HepG2 (cell line): ENCODE data around the gene ATP6V0D1. TPM values are rescaled to one million over a fixed set of nuclear protein-coding genes. Genes with fewer than 3 reads are reported as not detected.

Experiments used
- ATAC-seq: fragments of 200-7000 bp; cut with Tn5 transposase; 3 replicates; pipeline ENCODE4 v1.9.1; 2020; ENCODE audit warnings: mild to moderate bottlenecking, moderate library complexity
- BruUV-seq: library from RNA; stranded (reverse); fragments of 400-500 nt; replicated peaks from 2 replicates; lab custom pipeline; 2021; lab: Mats Ljungman, UMichigan
- CTCF ChIA-PET: fragments of 300-600 bp; formaldehyde crosslinking; extraction: SDS; loops from one replicate; lab custom pipeline; 2021; ENCODE audit warnings: low total read pairs, inconsistent platforms, low intra/inter-chr PET ratio; lab: Yijun Ruan, JAX
- POLR2A ChIA-PET: fragments of 350-600 bp; sonication (Branson Sonifier 250); formaldehyde crosslinking; loops from one replicate; lab custom pipeline; 2020; ENCODE audit warnings: antibody characterized with exemption, inconsistent platforms; lab: Yijun Ruan, JAX
- DNase-seq: peaks from one replicate; pipeline ENCODE4 v3.0.0-alpha.2; 2015; ENCODE audit warnings: low spot score
- FAIRE-seq: peaks from 3 replicates; lab custom pipeline; 2011; peaks lifted over from hg19 to GRCh38; lab: Jason Lieb, UNC
- H2AFZ ChIP-seq: one replicate; pipeline ENCODE4 v1.6.1; 2011; ENCODE audit warnings: low read length, inconsistent platforms
- H3K27ac ChIP-seq: fragments of 300-600 bp; 3 replicates; pipeline ENCODE4 v1.8.0; 2011; ENCODE audit warnings: mixed run types, mild to moderate bottlenecking, mixed read lengths, low read length, inconsistent platforms; ENCODE audit not compliant: insufficient read depth; ENCODE audit errors: extremely low read length
- H3K27me3 ChIP-seq, 2 experiments: fragments of 200-600 bp in 1 of 2; 2 replicates in 1 of 2; 3 replicates in 1 of 2; pipeline versions ENCODE4 v1.6.0 to v1.8.0; 2011; ENCODE audit warnings: low read length in 2 of 2, mild to moderate bottlenecking in 2 of 2, moderate library complexity in 2 of 2, inconsistent platforms in 1 of 2; ENCODE audit not compliant: insufficient read depth in 2 of 2, control insufficient read depth in 1 of 2
- H3K36me3 ChIP-seq, 2 experiments: fragments of 200-600 bp in 1 of 2; replicated peaks in 1 of 2; 2 replicates in 1 of 2; 3 replicates in 1 of 2; pipeline versions ENCODE4 v1.5.1 to v1.8.0; 2011; ENCODE audit warnings: low read length in 2 of 2, inconsistent platforms in 1 of 2; ENCODE audit not compliant: insufficient read depth in 2 of 2, control insufficient read depth in 1 of 2
- H3K4me1 ChIP-seq: 2 replicates; pipeline ENCODE4 v1.5.1; 2012; ENCODE audit warnings: low read length, inconsistent platforms; ENCODE audit not compliant: insufficient read depth
- H3K4me2 ChIP-seq: 2 replicates; pipeline ENCODE4 v1.6.0; 2011; ENCODE audit warnings: low read depth, low read length, inconsistent platforms
- H3K4me3 ChIP-seq, 3 experiments: fragments of 200-600 bp in 1 of 3; sonication (generic), shearing (Covaris generic) in 1 of 3; replicated peaks in 1 of 3; 2 replicates each; pipeline ENCODE4 v1.5.1; 2011 to 2016; ENCODE audit warnings: low read length in 3 of 3, inconsistent platforms in 2 of 3, low read depth in 2 of 3, mild to moderate bottlenecking in 2 of 3, control low read depth in 1 of 3, mixed read lengths in 1 of 3; ENCODE audit not compliant: insufficient read depth in 1 of 3
- H3K79me2 ChIP-seq: one replicate; pipeline ENCODE4 v1.6.1; 2011; ENCODE audit warnings: low read length, inconsistent platforms; ENCODE audit not compliant: insufficient read depth
- H3K9ac ChIP-seq: 2 replicates; pipeline ENCODE4 v1.6.0; 2011; ENCODE audit warnings: mild to moderate bottlenecking, low read depth, low read length, inconsistent platforms; ENCODE audit not compliant: insufficient read depth
- H3K9me3 ChIP-seq: 2 replicates; pipeline ENCODE4 v1.5.1; 2012; ENCODE audit warnings: mild to moderate bottlenecking, low read length
- H4K20me1 ChIP-seq: 2 replicates; pipeline ENCODE4 v1.6.0; 2011; ENCODE audit warnings: inconsistent platforms, mild to moderate bottlenecking, low read length, moderate library complexity; ENCODE audit not compliant: insufficient read depth
- HNRNPUL1 ChIP-seq: fragments of 200-400 bp; formaldehyde crosslinking; IDR thresholded peaks from 2 replicates; pipeline ENCODE4 v1.6.1; 2017; ENCODE audit warnings: low read depth, mild to moderate bottlenecking, low read length, moderate library complexity
- ONECUT2 ChIP-seq: sonication (generic); formaldehyde crosslinking; IDR thresholded peaks from 2 replicates; pipeline ENCODE4 v1.4.0; 2020; ENCODE audit warnings: missing genetic modification reagents
- PBX3 ChIP-seq: sonication (generic); formaldehyde crosslinking; IDR thresholded peaks from 2 replicates; pipeline ENCODE4 v1.8.1; 2023; ENCODE audit warnings: missing genetic modification reagents, inconsistent platforms, borderline replicate concordance
- SNAI1 ChIP-seq: sonication (generic); formaldehyde crosslinking; IDR thresholded peaks from 2 replicates; pipeline ENCODE4 v1.5.0; 2020; ENCODE audit warnings: mild to moderate bottlenecking, missing genetic modification reagents, borderline replicate concordance
- ZBTB10 ChIP-seq: sonication (generic); formaldehyde crosslinking; IDR thresholded peaks from 2 replicates; pipeline ENCODE4 v1.4.0; 2020; ENCODE audit warnings: missing genetic modification reagents, borderline replicate concordance
- ZBTB20 ChIP-seq: sonication (generic); formaldehyde crosslinking; IDR thresholded peaks from 2 replicates; pipeline ENCODE4 v1.8.1; 2023; ENCODE audit warnings: missing genetic modification reagents, low read depth, mild to moderate bottlenecking, borderline replicate concordance
- ZNF101 ChIP-seq: sonication (generic); formaldehyde crosslinking; IDR thresholded peaks from 2 replicates; pipeline ENCODE4 v1.4.0; 2020; ENCODE audit warnings: mild to moderate bottlenecking, low read depth, missing genetic modification reagents, borderline replicate concordance
- ZNF138 ChIP-seq: sonication (generic); formaldehyde crosslinking; IDR thresholded peaks from 2 replicates; pipeline ENCODE4 v1.5.0; 2020; ENCODE audit warnings: mild to moderate bottlenecking, low read depth, missing genetic modification reagents
- WGBS: methylation state at CpG from one replicate; pipeline ENCODE4 v1.1.6; 2017; ENCODE audit warnings: low lambda C conversion rate; 5-methylcytosine and 5-hydroxymethylcytosine counted together
- in situ Hi-C: cut with HindIII; loops from 2 replicates; pipeline ENCODE4 v1.10.0; 2017; ENCODE audit warnings: low pct_unique_long_range_greater_than_20kb; ENCODE audit not compliant: extremely low pct_ligation_motif_present
- intact Hi-C: fragments of 100-400 bp; cut with micrococcal nuclease; formaldehyde crosslinking; loops from one replicate; pipeline ENCODE4 v1.10.0; 2022; ENCODE audit not compliant: unreplicated experiment
- polyA plus RNA-seq, 8 experiments: library from polyadenylated mRNA; depleted of rRNA in 3 of 8; stranded (reverse) in 7 of 8; unstranded in 1 of 8; fragments of >200 nt; fragmentation: Illumina TruSeq in 4 of 8; extraction: Trizol in 4 of 8; gene quantifications; 2 replicates each; pipeline versions ENCODE4 v1.2.1 to v1.2.3, GENCODE V29; 2011 to 2016; ENCODE audit warnings: low read depth in 4 of 8, missing spikeins in 1 of 8, mixed read lengths in 1 of 8; ENCODE audit not compliant: insufficient read depth in 1 of 8
- total RNA-seq, 5 experiments: library from RNA; depleted of rRNA; stranded (reverse); fragments of >200 nt; fragmentation: Illumina TruSeq; extraction: Trizol; gene quantifications; 2 replicates each; pipeline ENCODE4 v1.2.3, GENCODE V29; 2016; ENCODE audit warnings: low read depth in 1 of 5

The ATP6V0D1 gene
- total and polyA plus RNA-seq, 2 of the 13 experiments (the other 11 are each of a cell fraction or from before 2014, with no cell fraction given) = 51.1 to 61.3 TPM

- BruUV-seq = no TSS peak
- intact Hi-C loops = no loop called here
- 97% methylated on average over 6 of the region's 13 CpGs for WGBS
Measured at GRCh38 chr16:67442581-67443255, 38.2 kb downstream of the ATP6V0D1 start.

More at GRCh38 chr16:67442581-67443255, 38.2 kb downstream of the ATP6V0D1 start:
- ChIA-PET CTCF (no interaction called here), POLR2A (interaction anchor here (6.7 kb wide), 1 partner anchor 10 kb away, joined by 182 read pairs; the partner anchor contains the start of gene HSD11B2)
- Histone ChIP-seq H3K27ac (no peak overlapping the region), H3K4me1 (peaks cover 40% of the 10 kb centered on the region), H3K79me2 (no peaks in the 10 kb centered on the region), H4K20me1 (no peaks in the 10 kb centered on the region), H3K4me3 (no peak overlapping the region), H3K9ac (no peak overlapping the region), H3K36me3 (peaks cover 11 to 33% of the 10 kb centered on the region in 2 experiments; a peak in 4 of 5 replicates), H2AFZ (no peak overlapping the region), H3K9me3 (no peaks in the 10 kb centered on the region), H3K27me3 (no peaks in the 10 kb centered on the region), H3K4me2 (no peak overlapping the region)
- TF ChIP-seq HNRNPUL1 (no peak), ZBTB10 (CRISPR knock-in tag) (no peak), ONECUT2 (CRISPR knock-in tag) (no peak), SNAI1 (CRISPR knock-in tag) (no peak), PBX3 (CRISPR knock-in tag) (no peak), ZNF138 (CRISPR knock-in tag) (no peak), ZNF101 (CRISPR knock-in tag) (no peak), ZBTB20 (CRISPR knock-in tag) (no peak)
- DNase-seq (no peak), FAIRE-seq (no peak), ATAC-seq (no peak)
- in situ Hi-C loops = no loop called here
